Sigmoid colon (tissue), 4 donors: ENCODE results near the gene S100A13.

Experiments
- CTCF ChIP-seq, 4 experiments: fragments of 450-650 bp in 3 of 4; fragments of 200-600 bp in 1 of 4; IDR thresholded peaks; one replicate each; pipeline ENCODE4 v1.5.1; 2016 to 2019; ENCODE audit warnings: antibody characterized with exemption in 4 of 4, mild to moderate bottlenecking in 3 of 4, moderate library complexity in 2 of 4
- EP300 ChIP-seq, 4 donors: sonication (generic); formaldehyde crosslinking; IDR thresholded peaks; one replicate each; pipeline ENCODE4 v1.6.1; 2017; ENCODE audit warnings: antibody characterized with exemption in 4 of 4

GRCh38 chr1:153670859-153671627, 43.7 kb upstream of the S100A13 start, which contains the start of gene ILF2:
- TF ChIP-seq EP300 (IDR thresholded peaks at IDR 0.05) (no peak), CTCF (IDR thresholded peaks at IDR 0.05) (no peak)
